ENCODE measurements around the gene PRIMA1.

DNA sequence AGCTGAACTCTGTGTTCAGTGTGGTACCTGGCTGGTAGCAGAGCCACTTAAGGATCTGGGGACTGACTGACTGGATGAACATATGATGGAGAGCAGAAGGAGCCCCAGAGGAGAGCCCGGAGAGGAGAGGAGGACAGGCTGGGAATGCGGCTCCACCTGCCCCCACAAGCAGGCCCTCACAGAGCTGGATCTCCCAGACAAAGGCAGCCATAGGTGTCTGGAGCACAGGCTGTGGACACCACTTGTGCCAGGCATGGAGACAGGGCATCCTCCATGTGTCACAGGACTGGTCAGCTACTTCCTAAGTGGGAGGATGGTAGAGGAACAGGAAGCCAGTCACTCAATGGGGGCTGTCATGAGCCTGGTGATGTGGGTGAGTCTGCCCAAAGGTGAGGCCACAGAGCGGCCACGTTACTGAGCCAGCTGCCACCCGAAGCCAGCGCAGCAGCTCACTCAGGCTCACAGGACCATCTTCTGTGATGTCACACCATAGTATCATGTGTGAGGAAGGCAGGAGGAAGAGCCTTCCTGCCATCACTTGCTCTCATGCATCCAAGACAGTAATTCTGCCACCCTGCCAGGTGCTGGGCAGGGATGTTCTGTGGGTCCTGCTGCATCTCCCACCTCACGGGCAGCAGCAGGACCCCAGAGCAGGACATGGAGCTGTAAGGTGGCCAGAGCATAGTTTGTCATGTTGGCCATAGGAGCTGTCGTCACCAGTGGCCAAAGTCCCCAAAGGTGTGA is 72.1 kb downstream of the PRIMA1 start:
- TF ChIP-seq CTCF (IDR thresholded peaks at IDR 0.05) (no peak), POLR2A (IDR thresholded peaks at IDR 0.05) (no peak)

Measured in esophagus squamous epithelium (tissue), 4 donors.